NB4 (cell line): ENCODE measurements around the gene MKRN2OS.

Experiments used
- POLR2A ChIP-seq: IDR thresholded peaks from 2 replicates; pipeline ENCODE4 v1.6.1; 2011; ENCODE audit warnings: mild to moderate bottlenecking; ENCODE audit not compliant: insufficient read length; ENCODE audit errors: extremely low read depth
- TF ChIP-seq, protein P1 (sequence below): IDR thresholded peaks from one replicate; pipeline ENCODE4 v1.5.1; 2012; ENCODE audit warnings: low read depth, low read length

DNA sequence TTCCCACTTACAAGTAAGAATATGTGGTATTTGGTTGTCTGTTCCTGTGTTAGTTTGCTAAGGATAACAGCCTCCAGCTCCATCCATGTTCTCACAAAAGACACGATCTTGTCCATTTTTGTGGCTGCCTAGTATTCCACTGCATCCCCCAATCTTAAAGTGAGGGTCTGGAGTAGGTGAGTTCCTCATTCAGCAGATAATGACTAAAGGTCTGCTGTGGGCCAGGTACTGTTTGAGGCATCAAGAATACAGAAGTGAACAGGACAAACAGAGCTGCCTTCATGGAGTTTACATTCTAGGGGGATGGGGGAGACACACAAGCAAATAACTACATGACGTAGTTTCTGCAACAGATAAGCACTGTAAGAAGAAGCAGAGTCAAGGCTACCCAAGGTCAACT lies 24.3 kb downstream of the MKRN2OS start:
- no peak for TF ChIP-seq POLR2A
- TF ChIP-seq, protein P1, sequence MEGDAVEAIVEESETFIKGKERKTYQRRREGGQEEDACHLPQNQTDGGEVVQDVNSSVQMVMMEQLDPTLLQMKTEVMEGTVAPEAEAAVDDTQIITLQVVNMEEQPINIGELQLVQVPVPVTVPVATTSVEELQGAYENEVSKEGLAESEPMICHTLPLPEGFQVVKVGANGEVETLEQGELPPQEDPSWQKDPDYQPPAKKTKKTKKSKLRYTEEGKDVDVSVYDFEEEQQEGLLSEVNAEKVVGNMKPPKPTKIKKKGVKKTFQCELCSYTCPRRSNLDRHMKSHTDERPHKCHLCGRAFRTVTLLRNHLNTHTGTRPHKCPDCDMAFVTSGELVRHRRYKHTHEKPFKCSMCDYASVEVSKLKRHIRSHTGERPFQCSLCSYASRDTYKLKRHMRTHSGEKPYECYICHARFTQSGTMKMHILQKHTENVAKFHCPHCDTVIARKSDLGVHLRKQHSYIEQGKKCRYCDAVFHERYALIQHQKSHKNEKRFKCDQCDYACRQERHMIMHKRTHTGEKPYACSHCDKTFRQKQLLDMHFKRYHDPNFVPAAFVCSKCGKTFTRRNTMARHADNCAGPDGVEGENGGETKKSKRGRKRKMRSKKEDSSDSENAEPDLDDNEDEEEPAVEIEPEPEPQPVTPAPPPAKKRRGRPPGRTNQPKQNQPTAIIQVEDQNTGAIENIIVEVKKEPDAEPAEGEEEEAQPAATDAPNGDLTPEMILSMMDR, result no peak
